ENCODE measurements around the gene RBFOX2. TPM values are rescaled to one million over a fixed set of nuclear protein-coding genes. Genes with fewer than 3 reads are reported as not detected.

Gene RBFOX2
- total and polyA plus RNA-seq, 2 of the 13 experiments (the other 11 are each of a cell fraction or from before 2014, with no cell fraction given): 37.3 to 40.4 TPM

DNA sequence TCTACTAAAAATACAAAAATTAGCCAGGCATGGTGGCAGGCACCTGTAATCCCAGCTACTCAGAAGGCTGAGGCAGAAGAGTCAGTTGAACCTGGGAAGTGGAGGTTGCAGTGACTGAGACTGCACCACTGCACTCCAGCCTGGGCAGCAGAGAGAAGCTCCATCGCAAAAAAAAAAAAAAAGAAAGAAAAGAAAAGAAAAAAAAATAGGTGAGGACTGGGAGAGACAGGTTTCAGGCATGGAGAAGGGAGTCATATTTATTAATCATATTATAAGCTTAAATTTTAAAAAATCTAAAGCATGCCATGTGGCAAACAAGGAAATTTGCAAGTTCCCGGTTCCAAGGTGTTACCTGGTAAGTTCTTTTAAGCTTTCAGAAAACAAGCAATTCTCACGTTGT, 311.1 kb downstream of the RBFOX2 start, which contains the start of gene APOL5:
TSS of gene APOL5 (plus strand) at position 301 of the 400 bp plus-strand sequence. CDS start at position 301, 0 bp downstream.
- Histone ChIP-seq H3K36me3 (replicated peaks in 1 of 2; ENCODE audit: control insufficient read depth in 1 of 2, insufficient read depth in 2 of 2, low read length in 2 of 2) (no peaks in the 10 kb centered on the region), H3K27me3 (ENCODE audit: control insufficient read depth in 1 of 2, insufficient read depth in 2 of 2, low read length in 2 of 2) (no peaks in the 10 kb centered on the region), H3K9me3 (ENCODE audit: low read length) (no peaks in the 10 kb centered on the region; the same call in 1 of the 2 replicates), H3K27ac (ENCODE audit: extremely low read length, insufficient read depth, low read length) (no peak within 1 kb of the TSS), H3K4me3 (replicated peaks in 1 of 3; ENCODE audit: insufficient read depth in 1 of 3, low read depth in 2 of 3, low read length in 3 of 3) (no peak within 1 kb of the TSS), H3K4me2 (ENCODE audit: low read depth, low read length) (no peak within 1 kb of the TSS), H4K20me1 (ENCODE audit: insufficient read depth, low read length) (no peaks in the 10 kb centered on the region), H3K79me2 (ENCODE audit: insufficient read depth, low read length) (no peaks in the 10 kb centered on the region), H3K4me1 (ENCODE audit: insufficient read depth, low read length) (no peaks in the 10 kb centered on the region), H3K9ac (ENCODE audit: insufficient read depth, low read depth, low read length) (no peak within 1 kb of the TSS), H2AFZ (ENCODE audit: low read length) (no peak within 1 kb of the TSS)
- intact Hi-C loops (cut with micrococcal nuclease; ENCODE audit: unreplicated experiment): no loop called here
- TF ChIP-seq ZMYM3 (CRISPR knock-in tag; IDR thresholded peaks at IDR 0.05) (no peak), GZF1 (CRISPR knock-in tag; IDR thresholded peaks at IDR 0.05) (no peak), SMC3 (IDR thresholded peaks at IDR 0.05; ENCODE audit: low read length) (no peak), ZNF326 (CRISPR knock-in tag; IDR thresholded peaks at IDR 0.05; ENCODE audit: borderline replicate concordance) (no peak), ZBTB42 (CRISPR knock-in tag; IDR thresholded peaks at IDR 0.05) (no peak), ZNF670 (CRISPR knock-in tag; IDR thresholded peaks at IDR 0.05; ENCODE audit: borderline replicate concordance) (no peak), ZNF557 (CRISPR knock-in tag; IDR thresholded peaks at IDR 0.05) (no peak), ZNF724P (CRISPR knock-in tag; IDR thresholded peaks at IDR 0.05; ENCODE audit: borderline replicate concordance) (no peak), KLF6 (CRISPR knock-in tag; IDR thresholded peaks at IDR 0.05) (no peak)
- TF ChIP-seq, protein P1, sequence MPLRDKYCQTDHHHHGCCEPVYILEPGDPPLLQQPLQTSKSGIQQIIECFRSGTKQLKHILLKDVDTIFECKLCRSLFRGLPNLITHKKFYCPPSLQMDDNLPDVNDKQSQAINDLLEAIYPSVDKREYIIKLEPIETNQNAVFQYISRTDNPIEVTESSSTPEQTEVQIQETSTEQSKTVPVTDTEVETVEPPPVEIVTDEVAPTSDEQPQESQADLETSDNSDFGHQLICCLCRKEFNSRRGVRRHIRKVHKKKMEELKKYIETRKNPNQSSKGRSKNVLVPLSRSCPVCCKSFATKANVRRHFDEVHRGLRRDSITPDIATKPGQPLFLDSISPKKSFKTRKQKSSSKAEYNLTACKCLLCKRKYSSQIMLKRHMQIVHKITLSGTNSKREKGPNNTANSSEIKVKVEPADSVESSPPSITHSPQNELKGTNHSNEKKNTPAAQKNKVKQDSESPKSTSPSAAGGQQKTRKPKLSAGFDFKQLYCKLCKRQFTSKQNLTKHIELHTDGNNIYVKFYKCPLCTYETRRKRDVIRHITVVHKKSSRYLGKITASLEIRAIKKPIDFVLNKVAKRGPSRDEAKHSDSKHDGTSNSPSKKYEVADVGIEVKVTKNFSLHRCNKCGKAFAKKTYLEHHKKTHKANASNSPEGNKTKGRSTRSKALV (CRISPR knock-in tag; IDR thresholded peaks at IDR 0.05): no peak
- TF ChIP-seq, protein P2, sequence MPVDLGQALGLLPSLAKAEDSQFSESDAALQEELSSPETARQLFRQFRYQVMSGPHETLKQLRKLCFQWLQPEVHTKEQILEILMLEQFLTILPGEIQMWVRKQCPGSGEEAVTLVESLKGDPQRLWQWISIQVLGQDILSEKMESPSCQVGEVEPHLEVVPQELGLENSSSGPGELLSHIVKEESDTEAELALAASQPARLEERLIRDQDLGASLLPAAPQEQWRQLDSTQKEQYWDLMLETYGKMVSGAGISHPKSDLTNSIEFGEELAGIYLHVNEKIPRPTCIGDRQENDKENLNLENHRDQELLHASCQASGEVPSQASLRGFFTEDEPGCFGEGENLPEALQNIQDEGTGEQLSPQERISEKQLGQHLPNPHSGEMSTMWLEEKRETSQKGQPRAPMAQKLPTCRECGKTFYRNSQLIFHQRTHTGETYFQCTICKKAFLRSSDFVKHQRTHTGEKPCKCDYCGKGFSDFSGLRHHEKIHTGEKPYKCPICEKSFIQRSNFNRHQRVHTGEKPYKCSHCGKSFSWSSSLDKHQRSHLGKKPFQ (CRISPR knock-in tag; IDR thresholded peaks at IDR 0.05; ENCODE audit: insufficient replicate concordance): no peak
- 38% methylated on average over 3 of the region's 3 CpGs for WGBS (ENCODE audit: low lambda C conversion rate)
- no TSS peak for BruUV-seq (replicated peaks)
- DNase-seq (ENCODE audit: low spot score) (no peak), FAIRE-seq (no peak), ATAC-seq (no peak)
- ChIA-PET POLR2A (no interaction called here), CTCF (ENCODE audit: low intra/inter-chr PET ratio, low total read pairs) (no interaction called here)
- in situ Hi-C loops (cut with HindIII; ENCODE audit: extremely low pct_ligation_motif_present, low pct_unique_long_range_greater_than_20kb): no loop called here
